Stimulated activated CD8-positive, alpha-beta memory T cell treated with anti-CD3 and anti-CD28 coated beads, Interleukin-4, amount 100 ng/mL, for 24 hours (primary cell): Measurements from ENCODE around the gene CCNJL.
"Not testable (repeated sequence)": the region's sequence is repeated elsewhere in the genome, so short reads cannot be mapped to it uniquely, and the experiment has no call there.

ENCODE experiments used
- DNase-seq: peaks from one replicate; pipeline ENCODE4 v3.0.0-alpha.2; 2020; ENCODE audit warnings: low read depth

Gene CCNJL

GRCh38 chr5:160312134-160312959, at the start of gene CCNJL:
TSS of gene CCNJL (minus strand) at chr5:160312564. CDS start at chr5:160311923, 641 bp downstream.
- no peak for DNase-seq

GRCh38 chr5:160361624-160362228, 49.4 kb upstream of the CCNJL start:
- DNase-seq = no peak

- DNase-seq = no peak
Observed at GRCh38 chr5:160360310-160360709, 47.9 kb upstream of the CCNJL start.

- no peak for DNase-seq
Observed at GRCh38 chr5:160359816-160360215, 47.5 kb upstream of the CCNJL start.

GRCh38 chr5:160359242-160359641, 46.9 kb upstream of the CCNJL start:
- no peak for DNase-seq

- no peak for DNase-seq
Observed at GRCh38 chr5:160357861-160358411, 45.6 kb upstream of the CCNJL start.

GRCh38 chr5:160357394-160357793, 45.0 kb upstream of the CCNJL start:
- DNase-seq = no peak

GRCh38 chr5:160356550-160357347, 44.4 kb upstream of the CCNJL start:
- no peak for DNase-seq

- no peak for DNase-seq
Observed at GRCh38 chr5:160354666-160355065, 42.3 kb upstream of the CCNJL start.

GRCh38 chr5:160353379-160353778, 41.0 kb upstream of the CCNJL start:
- DNase-seq = no peak

GRCh38 chr5:160352308-160352707, 39.9 kb upstream of the CCNJL start:
- DNase-seq = no peak

- no peak for DNase-seq
Observed at GRCh38 chr5:160349935-160350303, 37.6 kb upstream of the CCNJL start.

GRCh38 chr5:160349249-160349934, 37.0 kb upstream of the CCNJL start:
- DNase-seq = no peak

GRCh38 chr5:160348080-160348479, 35.7 kb upstream of the CCNJL start:
- no peak for DNase-seq

- DNase-seq = no peak
Observed at GRCh38 chr5:160347448-160347847, 35.1 kb upstream of the CCNJL start.

GRCh38 chr5:160342413-160342941, 30.1 kb upstream of the CCNJL start:
- no peak for DNase-seq

GRCh38 chr5:160341309-160341870, 29.0 kb upstream of the CCNJL start:
- no peak for DNase-seq

- not testable (repeated sequence) for DNase-seq
Observed at GRCh38 chr5:160340513-160340912, 28.1 kb upstream of the CCNJL start.

- no peak for DNase-seq
Observed at GRCh38 chr5:160339406-160340130, 27.2 kb upstream of the CCNJL start.

GRCh38 chr5:160334716-160335115, 22.4 kb upstream of the CCNJL start:
- DNase-seq = not testable (repeated sequence)

GRCh38 chr5:160333721-160334120, 21.4 kb upstream of the CCNJL start:
- DNase-seq = no peak
